ENCODE data around the gene P3H3.

DNA sequence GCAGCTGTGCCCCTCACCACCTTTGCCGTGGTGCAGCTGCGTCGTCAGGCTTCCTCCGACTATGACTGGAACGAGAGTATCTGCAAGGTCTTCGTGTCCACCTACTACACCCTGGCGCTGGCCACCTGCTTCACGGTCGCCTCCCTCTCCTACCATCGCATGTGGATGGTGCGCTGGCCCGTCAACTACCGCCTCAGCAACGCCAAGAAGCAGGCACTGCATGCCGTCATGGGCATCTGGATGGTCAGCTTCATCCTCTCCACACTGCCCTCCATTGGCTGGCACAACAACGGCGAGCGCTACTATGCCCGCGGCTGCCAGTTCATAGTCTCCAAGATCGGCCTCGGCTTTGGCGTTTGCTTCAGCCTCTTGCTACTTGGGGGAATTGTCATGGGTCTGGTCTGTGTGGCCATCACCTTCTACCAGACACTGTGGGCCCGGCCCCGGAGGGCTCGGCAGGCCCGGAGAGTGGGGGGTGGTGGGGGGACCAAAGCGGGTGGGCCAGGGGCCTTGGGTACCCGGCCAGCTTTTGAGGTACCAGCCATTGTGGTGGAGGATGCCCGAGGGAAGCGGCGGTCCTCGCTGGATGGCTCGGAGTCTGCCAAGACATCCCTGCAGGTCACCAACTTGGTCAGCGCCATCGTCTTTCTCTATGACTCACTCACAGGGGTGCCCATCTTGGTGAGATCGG, 4.0 kb upstream of the P3H3 start:
- TF ChIP-seq CTCF (IDR thresholded peaks at IDR 0.05) (no peak), POLR2A (IDR thresholded peaks at IDR 0.05) (no peak), POLR2AphosphoS5 (IDR thresholded peaks at IDR 0.05) (no peak)
